ENCODE measurements around the gene YPEL2. TPM values are rescaled to one million over a fixed set of nuclear protein-coding genes. Genes with fewer than 3 reads are reported as not detected.
"Not testable (repeated sequence)": the region's sequence is repeated elsewhere in the genome, so short reads cannot be mapped to it uniquely, and the experiment has no call there.

The YPEL2 gene
- total RNA-seq, 1 experiment from 2014 or later: 2.9 TPM

DNA sequence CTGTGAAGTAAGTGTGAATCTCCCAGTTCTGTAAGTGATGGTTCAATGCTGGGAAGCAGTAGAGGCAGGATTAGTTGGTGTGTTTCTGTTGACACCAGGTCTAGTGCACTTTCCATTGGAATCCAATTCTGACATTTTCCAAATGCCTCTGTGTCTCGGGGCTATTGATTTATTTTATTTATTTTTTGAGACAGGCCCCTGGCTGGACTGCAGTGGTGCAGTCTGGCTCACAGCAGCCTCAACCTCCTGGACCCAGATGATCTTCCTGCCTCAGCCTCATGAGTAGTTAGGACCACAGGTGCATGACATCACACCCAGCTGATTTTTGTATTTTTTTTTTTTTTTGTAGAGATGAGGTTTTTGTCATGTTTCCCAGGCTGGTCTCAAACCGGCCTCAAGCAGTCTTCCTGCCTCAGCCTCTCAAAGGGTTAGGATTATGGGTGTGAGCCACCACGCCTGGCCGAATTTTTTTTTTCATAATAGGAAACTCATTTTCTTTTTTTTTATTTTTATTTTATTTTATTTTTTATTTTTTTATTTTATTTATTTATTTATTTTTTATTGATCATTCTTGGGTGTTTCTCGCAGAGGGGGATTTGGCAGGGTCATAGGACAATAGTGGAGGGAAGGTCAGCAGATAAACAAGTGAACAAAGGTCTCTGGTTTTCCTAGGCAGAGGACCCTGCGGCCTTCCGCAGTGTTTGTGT is 61.7 kb downstream of the YPEL2 start:
- no peaks in the 10 kb centered on the region for H3K4me1 ChIP-seq
- TF ChIP-seq, protein P1, sequence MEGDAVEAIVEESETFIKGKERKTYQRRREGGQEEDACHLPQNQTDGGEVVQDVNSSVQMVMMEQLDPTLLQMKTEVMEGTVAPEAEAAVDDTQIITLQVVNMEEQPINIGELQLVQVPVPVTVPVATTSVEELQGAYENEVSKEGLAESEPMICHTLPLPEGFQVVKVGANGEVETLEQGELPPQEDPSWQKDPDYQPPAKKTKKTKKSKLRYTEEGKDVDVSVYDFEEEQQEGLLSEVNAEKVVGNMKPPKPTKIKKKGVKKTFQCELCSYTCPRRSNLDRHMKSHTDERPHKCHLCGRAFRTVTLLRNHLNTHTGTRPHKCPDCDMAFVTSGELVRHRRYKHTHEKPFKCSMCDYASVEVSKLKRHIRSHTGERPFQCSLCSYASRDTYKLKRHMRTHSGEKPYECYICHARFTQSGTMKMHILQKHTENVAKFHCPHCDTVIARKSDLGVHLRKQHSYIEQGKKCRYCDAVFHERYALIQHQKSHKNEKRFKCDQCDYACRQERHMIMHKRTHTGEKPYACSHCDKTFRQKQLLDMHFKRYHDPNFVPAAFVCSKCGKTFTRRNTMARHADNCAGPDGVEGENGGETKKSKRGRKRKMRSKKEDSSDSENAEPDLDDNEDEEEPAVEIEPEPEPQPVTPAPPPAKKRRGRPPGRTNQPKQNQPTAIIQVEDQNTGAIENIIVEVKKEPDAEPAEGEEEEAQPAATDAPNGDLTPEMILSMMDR (IDR thresholded peaks at IDR 0.05; ENCODE audit: insufficient read depth in 1 of 2, low read depth in 1 of 2, low read length in 1 of 2, severe bottlenecking in 1 of 2, unreplicated experiment in 1 of 2): no peak
- Mint-ChIP-seq H3K36me3 (ENCODE audit: insufficient read depth, unreplicated experiment) (no peaks in the 10 kb centered on the region), H3K27ac (ENCODE audit: unreplicated experiment) (no peak overlapping the region), H3K9me3 (ENCODE audit: unreplicated experiment) (peaks cover 10% of the 10 kb centered on the region), H3K4me3 (ENCODE audit: unreplicated experiment) (no peak overlapping the region), H3K4me1 (ENCODE audit: low read depth, unreplicated experiment) (no peaks in the 10 kb centered on the region), H3K27me3 (ENCODE audit: insufficient read depth, unreplicated experiment) (no peaks in the 10 kb centered on the region)
- H3K27me3 ChIP-seq (replicated peaks; ENCODE audit: control insufficient read depth, insufficient read depth, low read length): no peaks in the 10 kb centered on the region
- H3K4me3 ChIP-seq (ENCODE audit: low read depth, low read length): no peak overlapping the region
- POLR2A ChIA-PET: no interaction called here
- peak in 1 of 2 experiments; percentile 13 for DNase-seq
- no TSS peak for BruUV-seq (replicated peaks)
- no peaks in the 10 kb centered on the region for H3K36me3 ChIP-seq (ENCODE audit: control insufficient read depth, insufficient read depth, low read length)
- intact Hi-C loops (cut with micrococcal nuclease; ENCODE audit: unreplicated experiment): no loop called here
- CTCF ChIA-PET: interaction anchor here (0.6 kb wide), 1 partner anchor 226 kb away, joined by 3 read pairs; the partner anchor contains the start of gene CLTC
- H3K9me3 ChIP-seq: 0 out of 2 replicates have a peak, but pooled peaks cover 4% of the 10 kb centered on the region

DNA sequence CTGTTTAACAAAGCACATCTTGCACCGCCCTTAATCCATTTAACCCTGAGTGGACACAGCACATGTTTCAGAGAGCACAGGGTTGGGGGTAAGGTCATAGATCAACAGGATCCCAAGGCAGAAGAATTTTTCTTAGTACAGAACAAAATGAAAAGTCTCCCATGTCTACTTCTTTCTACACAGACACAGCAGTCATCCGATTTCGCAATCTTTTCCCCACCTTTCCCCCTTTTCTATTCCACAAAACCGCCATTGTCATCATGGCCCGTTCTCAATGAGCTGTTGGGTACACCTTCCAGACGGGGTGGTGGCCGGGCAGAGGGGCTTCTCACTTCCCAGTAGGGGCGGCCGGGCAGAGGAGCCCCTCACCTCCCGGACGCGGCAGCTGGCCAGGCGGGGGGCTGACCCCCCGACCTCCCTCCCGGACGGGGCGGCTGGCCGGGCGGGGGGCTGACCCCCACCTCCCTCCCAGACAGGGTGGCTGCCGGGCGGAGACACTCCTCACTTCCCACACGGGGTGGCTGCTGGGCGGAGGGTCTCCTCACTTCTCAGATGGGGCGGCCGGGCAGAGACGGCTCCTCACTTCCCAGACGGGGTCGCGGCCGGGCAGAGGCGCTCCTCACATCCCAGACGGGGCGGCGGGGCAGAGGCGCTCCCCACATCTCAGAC is 62.4 kb downstream of the YPEL2 start:
- H3K4me3 ChIP-seq (ENCODE audit: low read depth, low read length); H3K4me1 ChIP-seq; H3K9me3 ChIP-seq; H3K36me3 Mint-ChIP-seq (ENCODE audit: insufficient read depth, unreplicated experiment); H3K27me3 ChIP-seq (replicated peaks; ENCODE audit: control insufficient read depth, insufficient read depth, low read length); H3K27me3 Mint-ChIP-seq (ENCODE audit: insufficient read depth, unreplicated experiment); intact Hi-C loops (cut with micrococcal nuclease; ENCODE audit: unreplicated experiment); CTCF ChIA-PET; H3K36me3 ChIP-seq (ENCODE audit: control insufficient read depth, insufficient read depth, low read length); H3K4me1 Mint-ChIP-seq (ENCODE audit: low read depth, unreplicated experiment); H3K4me3 Mint-ChIP-seq (ENCODE audit: unreplicated experiment); POLR2A ChIA-PET; DNase-seq; H3K9me3 Mint-ChIP-seq (ENCODE audit: unreplicated experiment); H3K27ac Mint-ChIP-seq (ENCODE audit: unreplicated experiment); BruUV-seq (replicated peaks): not testable (repeated sequence)

DNA sequence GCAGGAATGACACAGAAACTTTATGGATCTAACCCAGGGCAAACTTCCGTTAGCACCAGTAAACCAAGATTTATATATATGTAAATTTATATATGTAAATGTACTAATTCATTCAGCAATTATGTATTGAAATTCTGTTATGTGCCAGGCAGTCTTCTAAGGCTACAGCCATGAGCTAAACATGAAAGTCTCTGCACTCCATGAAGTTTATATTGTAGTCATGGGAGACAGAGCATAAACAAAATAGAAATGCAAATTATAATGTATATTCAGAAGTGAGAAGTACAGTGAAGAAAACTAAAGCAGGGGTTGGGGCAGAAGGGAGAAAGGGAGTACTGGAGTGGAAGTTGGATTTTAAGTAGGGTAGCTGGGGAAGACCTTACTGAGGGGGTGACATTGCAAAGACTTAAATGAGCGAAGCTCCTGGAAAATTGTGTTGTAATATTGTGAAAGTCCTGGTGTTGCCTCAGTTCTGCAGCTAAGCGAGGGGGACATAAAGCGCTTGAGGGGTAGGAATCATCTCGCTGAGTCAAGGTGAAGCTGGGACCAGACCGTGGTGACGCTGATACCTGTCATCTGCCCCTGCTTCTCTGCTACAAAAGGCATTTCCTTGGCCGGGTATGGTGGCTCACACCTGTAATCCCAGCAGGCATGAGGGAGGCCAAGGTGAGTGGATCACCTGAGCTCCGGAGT is 64.8 kb downstream of the YPEL2 start:
- peaks cover 8% of the 10 kb centered on the region for H3K4me1 ChIP-seq
- intact Hi-C loops (cut with micrococcal nuclease; ENCODE audit: unreplicated experiment): no loop called here
- ChIA-PET CTCF (no interaction called here), POLR2A (no interaction called here)
- Mint-ChIP-seq H3K4me3 (ENCODE audit: unreplicated experiment) (no peak overlapping the region), H3K4me1 (ENCODE audit: low read depth, unreplicated experiment) (no peaks in the 10 kb centered on the region), H3K36me3 (ENCODE audit: insufficient read depth, unreplicated experiment) (no peaks in the 10 kb centered on the region), H3K27ac (ENCODE audit: unreplicated experiment) (peak overlapping the region; percentile 32), H3K9me3 (ENCODE audit: unreplicated experiment) (peaks cover 10% of the 10 kb centered on the region), H3K27me3 (ENCODE audit: insufficient read depth, unreplicated experiment) (no peaks in the 10 kb centered on the region)
- TF ChIP-seq, protein P1 (IDR thresholded peaks at IDR 0.05; ENCODE audit: insufficient read depth in 1 of 2, low read depth in 1 of 2, low read length in 1 of 2, severe bottlenecking in 1 of 2, unreplicated experiment in 1 of 2): no peak
- no peaks in the 10 kb centered on the region for H3K27me3 ChIP-seq (replicated peaks; ENCODE audit: control insufficient read depth, insufficient read depth, low read length)
- no peak for DNase-seq
- 0 out of 2 replicates have a peak, but pooled peaks cover 4% of the 10 kb centered on the region for H3K9me3 ChIP-seq
- no peaks in the 10 kb centered on the region for H3K36me3 ChIP-seq (ENCODE audit: control insufficient read depth, insufficient read depth, low read length)
- no peak overlapping the region for H3K4me3 ChIP-seq (ENCODE audit: low read depth, low read length)
- no TSS peak for BruUV-seq (replicated peaks)

Data from Caco-2 (cell line).